Panc1 (cell line): Measurements from ENCODE around the gene BTBD9. TPM values are rescaled to one million over a fixed set of nuclear protein-coding genes. Genes with fewer than 3 reads are reported as not detected.

ENCODE experiments used
- ATAC-seq: fragments of 200-7000 bp; cut with Tn5 transposase; 2 replicates; pipeline ENCODE4 v1.9.1; 2020; ENCODE audit warnings: mild to moderate bottlenecking, moderate library complexity
- BruUV-seq: library from RNA; stranded (reverse); fragments of 400-500 nt; replicated peaks from 2 replicates; lab custom pipeline; 2021; lab: Mats Ljungman, UMichigan
- CTCF ChIA-PET: fragments of 300-600 bp; sonication (Branson Sonifier 250); formaldehyde crosslinking; loops from one replicate; lab custom pipeline; 2022; ENCODE audit warnings: antibody characterized with exemption; lab: Charles Lee
- POLR2A ChIA-PET: fragments of 300-600 bp; sonication (Branson Sonifier 250); formaldehyde crosslinking; loops from one replicate; lab custom pipeline; 2022; ENCODE audit warnings: antibody characterized with exemption; lab: Charles Lee
- DNase-seq: peaks from one replicate; pipeline ENCODE4 v3.0.0-alpha.2; 2010; ENCODE audit warnings: low read depth, low spot score
- H3K27ac ChIP-seq: 2 replicates; pipeline ENCODE4 v1.5.1; 2011; ENCODE audit warnings: mild to moderate bottlenecking, low read length, inconsistent platforms
- H3K27me3 ChIP-seq: fragments of 200-500 bp; sonication (Bioruptor generic); 2 replicates; pipeline ENCODE4 v1.6.0; 2014; ENCODE audit warnings: low read length, inconsistent platforms; ENCODE audit not compliant: control insufficient read depth, insufficient read depth
- H3K36me3 ChIP-seq: fragments of 200-500 bp; sonication (Bioruptor generic); 2 replicates; pipeline ENCODE4 v1.5.1; 2014; ENCODE audit warnings: inconsistent platforms, mild to moderate bottlenecking, low read length, moderate library complexity; ENCODE audit not compliant: control insufficient read depth, insufficient read depth
- H3K4me1 ChIP-seq: 2 replicates; pipeline ENCODE4 v1.5.1; 2011; ENCODE audit warnings: inconsistent platforms, mild to moderate bottlenecking, low read length, moderate library complexity; ENCODE audit not compliant: control insufficient read depth, insufficient read depth
- H3K4me3 ChIP-seq, 2 experiments: 2 replicates each; pipeline ENCODE4 v1.5.1; 2011 to 2012; ENCODE audit warnings: low read depth in 2 of 2, low read length in 2 of 2, mild to moderate bottlenecking in 2 of 2, inconsistent platforms in 1 of 2, moderate library complexity in 1 of 2
- H3K9me3 ChIP-seq: fragments of 200-500 bp; sonication (Bioruptor generic); 2 replicates; pipeline ENCODE4 v1.5.1; 2014; ENCODE audit warnings: low read depth, mild to moderate bottlenecking, inconsistent platforms, low read length, moderate library complexity; ENCODE audit not compliant: control insufficient read depth, insufficient read depth
- CTCF ChIP-seq: fragments of 450-650 bp; IDR thresholded peaks from 2 replicates; pipeline ENCODE4 v1.5.1; 2017; ENCODE audit warnings: mild to moderate bottlenecking
- POLR2AphosphoS5 ChIP-seq: IDR thresholded peaks from 2 replicates; pipeline ENCODE4 v1.6.1; 2012; ENCODE audit warnings: mild to moderate bottlenecking, low read depth, low read length, moderate library complexity
- REST ChIP-seq, 2 experiments: IDR thresholded peaks; 2 replicates each; pipeline ENCODE4 v1.6.1; 2011 to 2012; ENCODE audit warnings: low read depth in 2 of 2, control low read depth in 1 of 2, low read length in 1 of 2, mild to moderate bottlenecking in 1 of 2, moderate library complexity in 1 of 2; ENCODE audit not compliant: insufficient read depth in 1 of 2
- SIN3A ChIP-seq: IDR thresholded peaks from 2 replicates; pipeline ENCODE4 v1.6.1; 2012; ENCODE audit warnings: low read depth, mild to moderate bottlenecking, low read length, moderate library complexity, borderline replicate concordance; ENCODE audit not compliant: insufficient read depth
- TCF7L2 ChIP-seq: IDR thresholded peaks from 2 replicates; pipeline ENCODE4 v1.6.1; 2011; ENCODE audit warnings: mild to moderate bottlenecking, low read depth, low read length, inconsistent platforms
- in situ Hi-C: cut with HindIII; loops from 2 replicates; pipeline ENCODE4 v1.10.0; 2016; ENCODE audit warnings: low sequenced_read_pairs, low pct_unique_long_range_greater_than_20kb
- intact Hi-C: fragments of 100-400 bp; cut with micrococcal nuclease; formaldehyde crosslinking; loops from one replicate; pipeline ENCODE4 v1.10.0; 2022; ENCODE audit not compliant: unreplicated experiment
- total RNA-seq: library from RNA; stranded (reverse); gene quantifications from one replicate; pipeline ENCODE4 v1.2.1, GENCODE V29; 2021; ENCODE audit not compliant: unreplicated experiment

Gene BTBD9
- total RNA-seq, 1 experiment from 2014 or later: 12.8 TPM

- no peak overlapping the region for H3K27ac ChIP-seq
- no peak for TF ChIP-seq REST (IDR thresholded peaks at IDR 0.05; ENCODE audit: insufficient read depth in 1 of 2, low read depth in 2 of 2, low read length in 1 of 2)
- no peak for TF ChIP-seq POLR2AphosphoS5
- no peak for TF ChIP-seq CTCF
- TF ChIP-seq SIN3A: no peak
- no peak for TF ChIP-seq TCF7L2
- no peak for ATAC-seq
- no peak for DNase-seq
- H3K4me3 ChIP-seq: no peak overlapping the region
- ChIA-PET POLR2A (no interaction called here), CTCF (no interaction called here)
- no peaks in the 10 kb centered on the region for H3K36me3 ChIP-seq
- intact Hi-C loops: no loop called here
- BruUV-seq: no TSS peak
- H3K27me3 ChIP-seq: no peaks in the 10 kb centered on the region
- no peaks in the 10 kb centered on the region for H3K9me3 ChIP-seq
- in situ Hi-C loops: no loop called here
- H3K4me1 ChIP-seq: no peaks in the 10 kb centered on the region
Measured at GRCh38 chr6:38148606-38149005, 491.1 kb downstream of the BTBD9 start.

GRCh38 chr6:38146734-38147027, 493.0 kb downstream of the BTBD9 start:
- Histone ChIP-seq H3K36me3 (no peaks in the 10 kb centered on the region), H3K9me3 (no peaks in the 10 kb centered on the region), H3K27ac (no peak overlapping the region), H3K4me1 (no peaks in the 10 kb centered on the region), H3K4me3 (no peak overlapping the region), H3K27me3 (no peaks in the 10 kb centered on the region)
- intact Hi-C loops (no loop called here), in situ Hi-C loops (no loop called here)
- no peak for ATAC-seq
- TF ChIP-seq CTCF (no peak), TCF7L2 (no peak)
- CTCF ChIA-PET: no interaction called here
- BruUV-seq: no TSS peak
- POLR2A ChIA-PET: no interaction called here
- no peak for DNase-seq
